Kidney (tissue), 14 donors: ENCODE results near the gene C1orf116. TPM values are rescaled to one million over a fixed set of nuclear protein-coding genes. Genes with fewer than 3 reads are reported as not detected.

Experiments used
- DNase-seq, 5 donors: peaks; one replicate each; pipeline ENCODE4 v3.0.0-alpha.2; 2013 to 2020
- FAIRE-seq: peaks from 2 replicates; lab custom pipeline; 2012; peaks lifted over from hg19 to GRCh38; lab: Jason Lieb, UNC
- H3K27ac ChIP-seq, 2 donors: one replicate each; pipeline ENCODE4 v1.7.0; 2013; ENCODE audit warnings: low read depth in 2 of 2, low read length in 2 of 2, inconsistent platforms in 1 of 2
- H3K27me3 ChIP-seq: one replicate; pipeline ENCODE4 v1.7.1; 2013; ENCODE audit warnings: low read length, inconsistent platforms; ENCODE audit not compliant: control insufficient read depth, insufficient read depth
- H3K36me3 ChIP-seq, 3 donors: one replicate each; pipeline versions ENCODE4 v1.7.0 to v1.7.1; 2013; ENCODE audit warnings: low read length in 3 of 3, control low read depth in 1 of 3, inconsistent platforms in 1 of 3; ENCODE audit not compliant: insufficient read depth in 3 of 3, control insufficient read depth in 2 of 3
- H3K4me1 ChIP-seq, 3 donors: one replicate each; pipeline versions ENCODE4 v1.7.0 to v1.7.1; 2013; ENCODE audit warnings: low read length in 3 of 3, inconsistent platforms in 1 of 3, low read depth in 1 of 3; ENCODE audit not compliant: control insufficient read depth in 2 of 3, insufficient read depth in 2 of 3
- H3K4me3 ChIP-seq, 3 donors: one replicate each; pipeline versions ENCODE4 v1.7.0 to v1.8.1; 2013; ENCODE audit warnings: low read length in 3 of 3, control low read depth in 1 of 3, inconsistent platforms in 1 of 3
- H3K9ac ChIP-seq, 3 donors: one replicate each; pipeline versions ENCODE4 v1.7.0 to v1.7.1; 2013; ENCODE audit warnings: low read length in 3 of 3, control low read depth in 1 of 3, inconsistent platforms in 1 of 3
- H3K9me3 ChIP-seq, 3 donors: one replicate each; pipeline versions ENCODE4 v1.7.0 to v1.7.1; 2013; ENCODE audit warnings: low read length in 3 of 3, control low read depth in 1 of 3, inconsistent platforms in 1 of 3; ENCODE audit not compliant: control insufficient read depth in 2 of 3, insufficient read depth in 1 of 3
- intact Hi-C: fragments of 100-400 bp; cut with DNase I; formaldehyde crosslinking; loops from one replicate; pipeline ENCODE4 v1.11.1; 2022
- polyA plus RNA-seq: library from polyadenylated mRNA; stranded (reverse); fragments of 350-450 nt; fragmentation: Illumina TruSeq; extraction: RNeasy Lipid Tissue Mini Kit (QIAGEN cat#74804); gene quantifications from one replicate; pipeline ENCODE4 v1.2.3, GENCODE V29; 2014; ENCODE audit warnings: low read depth, low replicate concordance; ENCODE audit not compliant: insufficient read depth
- total RNA-seq: library from RNA; stranded (reverse); fragmentation: NEBNext Ultra II Directional; extraction: Animal tissue kit (Norgen Biotek cat#: 25700); gene quantifications from one replicate; pipeline ENCODE4 v1.2.1, GENCODE V29; 2021
- TF ChIP-seq, protein P1 (sequence below): IDR thresholded peaks from 3 replicates; pipeline ENCODE4 v1.5.1; 2012; ENCODE audit warnings: mild to moderate bottlenecking, moderate library complexity, borderline replicate concordance; ENCODE audit not compliant: insufficient read depth; ENCODE audit errors: extremely low read depth
- donor health status: control.
- donor health status: control.
- donor health status: control.
- donor health status: control.
- donor health status: control.
- donor health status: DM: yes; HTN: yes; CAD: no.
- donor health status: Normal renal cell carcinoma (clear cell type).

Gene C1orf116
- total and polyA plus RNA-seq, 2 donors from 2014 or later = 11.9 to 19.6 TPM

DNA sequence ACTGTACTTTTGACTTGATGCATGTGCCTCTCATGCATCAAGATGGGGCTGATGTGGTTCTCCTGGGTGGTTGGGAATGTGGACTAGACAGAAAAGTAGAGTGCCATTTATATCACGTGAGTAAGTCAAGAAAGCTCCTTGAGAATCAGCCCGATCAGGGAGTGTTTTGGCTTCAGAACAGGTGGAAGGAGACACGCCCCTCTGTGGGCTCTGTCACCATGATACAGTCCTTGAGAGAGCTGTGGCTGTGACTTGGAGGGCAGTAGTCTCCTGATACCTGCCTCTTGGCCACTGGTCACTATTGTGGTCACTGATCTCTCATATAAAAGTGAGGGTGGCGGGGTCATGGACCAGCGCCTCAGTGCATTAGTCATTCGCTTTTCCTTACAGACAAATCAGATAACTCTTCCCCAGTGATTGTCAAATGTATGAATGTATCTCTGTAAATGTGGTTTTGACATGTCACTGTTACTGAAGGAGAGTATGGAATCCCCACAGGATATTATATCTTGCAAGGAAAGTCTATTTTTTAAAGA lies 47.2 kb upstream of the C1orf116 start:
- TF ChIP-seq, protein P1, sequence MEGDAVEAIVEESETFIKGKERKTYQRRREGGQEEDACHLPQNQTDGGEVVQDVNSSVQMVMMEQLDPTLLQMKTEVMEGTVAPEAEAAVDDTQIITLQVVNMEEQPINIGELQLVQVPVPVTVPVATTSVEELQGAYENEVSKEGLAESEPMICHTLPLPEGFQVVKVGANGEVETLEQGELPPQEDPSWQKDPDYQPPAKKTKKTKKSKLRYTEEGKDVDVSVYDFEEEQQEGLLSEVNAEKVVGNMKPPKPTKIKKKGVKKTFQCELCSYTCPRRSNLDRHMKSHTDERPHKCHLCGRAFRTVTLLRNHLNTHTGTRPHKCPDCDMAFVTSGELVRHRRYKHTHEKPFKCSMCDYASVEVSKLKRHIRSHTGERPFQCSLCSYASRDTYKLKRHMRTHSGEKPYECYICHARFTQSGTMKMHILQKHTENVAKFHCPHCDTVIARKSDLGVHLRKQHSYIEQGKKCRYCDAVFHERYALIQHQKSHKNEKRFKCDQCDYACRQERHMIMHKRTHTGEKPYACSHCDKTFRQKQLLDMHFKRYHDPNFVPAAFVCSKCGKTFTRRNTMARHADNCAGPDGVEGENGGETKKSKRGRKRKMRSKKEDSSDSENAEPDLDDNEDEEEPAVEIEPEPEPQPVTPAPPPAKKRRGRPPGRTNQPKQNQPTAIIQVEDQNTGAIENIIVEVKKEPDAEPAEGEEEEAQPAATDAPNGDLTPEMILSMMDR = no peak
- Histone ChIP-seq H3K9ac (no peak overlapping the region), H3K9me3 (no peaks in the 10 kb centered on the region), H3K27ac (no peak overlapping the region), H3K36me3 (peaks cover 0 to 22% (median 21%) of the 10 kb centered on the region in 3 donors), H3K4me3 (no peak overlapping the region), H3K4me1 (no peaks in the 10 kb centered on the region), H3K27me3 (no peaks in the 10 kb centered on the region)
- FAIRE-seq (no peak), DNase-seq (no peak)
- intact Hi-C loops = loop anchor here (10.0 kb wide), 1 partner anchor 325 kb away; no protein-coding TSS in a partner anchor

DNA sequence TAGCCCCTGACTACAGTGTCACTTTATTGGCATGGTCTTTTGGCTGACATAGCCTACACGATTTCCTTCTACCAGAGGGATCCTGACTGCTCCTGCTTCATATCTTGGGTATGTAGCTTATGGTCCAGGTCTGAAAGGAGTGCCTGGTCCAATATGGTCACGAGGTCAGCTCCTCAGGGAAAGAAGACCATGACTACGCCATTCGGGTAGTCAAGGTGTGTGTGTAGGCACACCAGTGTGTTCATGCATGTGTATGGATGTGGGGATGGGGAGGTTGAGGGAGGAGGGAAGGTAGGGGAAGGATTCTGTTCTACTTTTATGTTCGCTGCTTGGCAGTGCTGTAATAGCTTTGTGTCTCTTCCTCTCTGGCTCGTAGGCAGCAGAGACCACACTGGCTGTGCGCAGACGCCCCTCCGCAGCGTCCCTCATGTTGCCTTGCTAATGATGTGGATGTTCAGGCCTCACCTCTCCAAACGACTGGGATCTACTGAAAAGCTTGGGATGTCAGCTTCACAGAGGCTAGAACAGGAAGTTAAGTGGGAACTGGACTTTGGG lies 46.1 kb upstream of the C1orf116 start:
- FAIRE-seq = no peak
- intact Hi-C loops = no loop called here

DNA sequence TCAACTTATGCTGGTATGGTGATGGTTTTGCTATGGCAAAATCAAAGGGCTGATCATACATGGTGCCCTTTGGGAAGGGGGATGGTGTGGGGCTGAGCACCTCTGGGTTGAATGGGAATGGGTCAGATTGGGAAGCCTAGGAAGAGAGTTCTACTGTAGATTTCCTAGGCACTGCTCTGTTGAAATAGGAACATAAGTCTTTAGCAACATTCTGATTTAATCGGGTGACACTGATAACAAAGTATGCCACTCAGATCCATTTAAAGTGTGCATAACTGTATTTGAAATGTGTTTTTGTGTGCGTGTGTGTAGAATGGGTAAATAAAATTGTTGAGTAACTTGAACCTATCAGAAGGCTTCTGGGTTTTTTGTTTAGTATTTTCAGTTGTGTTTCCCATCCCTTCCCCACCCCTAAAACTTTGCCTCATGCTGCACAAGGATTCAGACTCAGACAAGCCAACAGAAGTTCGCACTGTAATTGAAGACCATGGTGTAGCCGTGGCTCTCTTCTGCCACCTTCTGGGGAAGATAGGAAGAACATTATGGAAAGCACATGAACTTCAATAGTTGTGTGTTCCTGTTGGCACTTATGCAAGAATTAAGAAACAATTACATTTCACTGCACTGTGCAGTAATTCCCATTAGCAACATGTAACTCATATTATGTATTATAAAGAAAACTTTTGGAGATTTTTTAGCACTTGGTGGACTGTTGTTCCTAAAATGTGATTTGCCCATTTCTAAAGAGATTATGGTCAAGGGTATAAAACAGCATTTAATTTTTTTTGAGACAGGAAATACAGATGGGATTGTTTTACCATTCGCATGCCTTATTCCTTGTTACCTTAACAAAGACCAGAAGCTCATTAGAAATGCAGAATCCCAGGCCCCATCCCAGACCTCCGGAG lies 45.2 kb upstream of the C1orf116 start:
- H3K27me3 ChIP-seq = no peaks in the 10 kb centered on the region
- intact Hi-C loops = no loop called here
- no peaks in the 10 kb centered on the region for H3K9me3 ChIP-seq
- DNase-seq = peak in 4 of 5 donors; percentile 79 to 94 (median 85)
- H3K9ac ChIP-seq = no peak overlapping the region
- H3K36me3 ChIP-seq = peaks cover 0 to 41% (median 28%) of the 10 kb centered on the region in 3 donors
- FAIRE-seq = peak; percentile 94
- TF ChIP-seq, protein P1 = peak; percentile 85
- no peak overlapping the region for H3K4me3 ChIP-seq
- no peaks in the 10 kb centered on the region for H3K4me1 ChIP-seq
- H3K27ac ChIP-seq = peak overlapping the region in 1 of 2 donors; percentile 12

More for the DNA sequence above, 46.1 kb upstream of the C1orf116 start:
- TF ChIP-seq, protein P1 = no peak
- Histone ChIP-seq H3K4me1 (no peaks in the 10 kb centered on the region), H3K27me3 (no peaks in the 10 kb centered on the region), H3K9me3 (no peaks in the 10 kb centered on the region), H3K9ac (no peak overlapping the region), H3K4me3 (no peak overlapping the region), H3K27ac (no peak overlapping the region), H3K36me3 (peaks cover 0 to 31% (median 25%) of the 10 kb centered on the region in 3 donors)
- DNase-seq = no peak
